DMS153 (cell line): ENCODE measurements around the gene STRIP1.

ENCODE experiments used
- DNase-seq: peaks from one replicate; lab custom pipeline; 2025; lab: John Stamatoyannopoulos, UW

Gene STRIP1

DNA sequence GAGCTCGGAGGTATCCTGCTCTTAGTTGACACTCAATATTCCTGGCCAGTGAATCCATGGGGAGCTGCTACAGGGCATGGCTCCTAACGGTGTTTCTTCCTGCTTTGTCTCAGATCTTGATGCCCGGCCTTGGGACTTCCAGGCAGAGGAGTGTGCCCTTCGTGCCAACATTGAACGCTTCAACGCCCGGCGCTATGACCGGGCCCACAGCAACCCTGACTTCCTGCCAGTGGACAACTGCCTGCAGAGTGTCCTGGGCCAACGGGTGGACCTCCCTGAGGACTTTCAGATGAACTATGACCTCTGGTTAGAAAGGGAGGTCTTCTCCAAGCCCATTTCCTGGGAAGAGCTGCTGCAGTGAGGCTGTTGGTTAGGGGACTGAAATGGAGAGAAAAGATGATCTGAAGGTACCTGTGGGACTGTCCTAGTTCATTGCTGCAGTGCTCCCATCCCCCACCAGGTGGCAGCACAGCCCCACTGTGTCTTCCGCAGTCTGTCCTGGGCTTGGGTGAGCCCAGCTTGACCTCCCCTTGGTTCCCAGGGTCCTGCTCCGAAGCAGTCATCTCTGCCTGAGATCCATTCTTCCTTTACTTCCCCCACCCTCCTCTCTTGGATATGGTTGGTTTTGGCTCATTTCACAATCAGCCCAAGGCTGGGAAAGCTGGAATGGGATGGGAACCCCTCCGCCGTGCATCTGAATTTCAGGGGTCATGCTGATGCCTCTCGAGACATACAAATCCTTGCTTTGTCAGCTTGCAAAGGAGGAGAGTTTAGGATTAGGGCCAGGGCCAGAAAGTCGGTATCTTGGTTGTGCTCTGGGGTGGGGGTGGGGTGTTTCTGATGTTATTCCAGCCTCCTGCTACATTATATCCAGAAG is 19.4 kb downstream of the STRIP1 start:
- DNase-seq = peak; percentile 11

DNA sequence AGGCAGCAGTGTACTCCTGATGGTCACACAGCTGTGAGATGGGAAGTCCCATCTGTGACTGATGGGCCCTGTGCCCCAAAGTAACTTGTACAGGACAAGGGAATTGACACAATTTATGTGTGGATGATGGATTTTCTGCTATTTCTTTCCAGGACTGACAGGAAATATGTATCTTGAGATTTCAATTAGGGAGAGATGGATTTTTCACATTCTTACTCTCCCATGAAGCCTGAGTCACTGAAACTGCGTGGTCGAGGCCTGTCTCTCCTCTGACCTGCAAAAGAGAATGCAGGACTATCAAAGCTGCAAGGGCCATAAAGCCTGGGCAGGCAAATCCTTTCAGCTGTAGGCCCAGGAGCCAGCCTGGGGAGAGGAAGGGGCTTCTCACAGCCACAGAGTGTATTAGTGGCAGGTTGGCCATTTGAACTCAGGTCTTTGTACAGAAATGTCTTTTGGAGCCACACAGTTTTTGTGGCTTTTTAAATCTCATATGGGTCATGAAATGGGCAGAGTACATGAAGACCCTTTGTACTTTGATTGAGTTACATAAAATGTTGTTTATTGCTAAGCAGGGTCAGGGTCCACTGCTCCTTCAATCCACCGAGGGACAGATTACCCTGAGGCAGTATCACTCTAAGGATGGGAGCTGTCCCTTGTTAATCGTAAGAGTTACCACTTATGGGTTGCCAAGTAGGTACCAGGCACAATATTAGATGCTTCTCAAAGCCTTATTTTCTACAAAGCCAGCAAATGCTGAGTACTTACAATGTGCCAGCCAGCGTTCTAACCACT is 21.3 kb downstream of the STRIP1 start:
- DNase-seq = no peak

DNA sequence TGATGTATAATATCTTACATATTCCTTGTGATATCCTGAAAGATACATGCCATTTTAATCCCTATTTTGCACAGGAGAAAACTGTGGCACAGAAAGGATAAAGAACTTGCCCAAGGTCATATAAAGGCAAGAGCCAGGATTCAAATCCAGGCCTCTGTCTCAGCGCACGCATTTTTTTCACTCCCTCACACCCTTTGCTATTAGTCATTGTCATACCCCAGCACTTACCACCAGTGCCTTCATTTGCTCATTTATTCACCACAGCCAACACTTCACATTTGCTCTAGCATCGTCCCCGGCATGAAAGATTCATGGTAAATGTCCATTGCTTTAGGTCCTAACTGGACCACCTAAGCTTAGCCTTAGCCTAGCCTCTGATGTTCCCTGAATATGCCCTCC is 21.9 kb downstream of the STRIP1 start:
- no peak for DNase-seq

DNA sequence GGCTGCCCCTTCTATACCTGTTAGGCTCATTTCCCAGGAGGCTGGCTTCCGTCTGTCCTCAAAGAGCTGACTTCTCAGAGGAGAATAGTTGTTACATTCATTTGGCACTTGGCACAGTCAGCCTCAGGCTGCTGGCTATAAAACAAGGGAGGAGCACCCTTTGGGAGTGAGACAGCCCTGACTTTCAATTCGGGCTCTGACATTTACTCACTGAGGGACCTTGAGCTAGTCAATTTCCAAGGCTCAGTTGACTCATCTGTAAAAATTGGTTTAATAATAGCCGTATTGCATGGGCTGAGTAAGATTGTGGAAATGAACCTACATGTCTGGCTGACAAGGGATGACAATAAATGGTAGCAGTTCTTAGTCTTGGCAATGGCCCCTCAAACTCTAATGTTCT is 22.4 kb downstream of the STRIP1 start:
- no peak for DNase-seq

DNA sequence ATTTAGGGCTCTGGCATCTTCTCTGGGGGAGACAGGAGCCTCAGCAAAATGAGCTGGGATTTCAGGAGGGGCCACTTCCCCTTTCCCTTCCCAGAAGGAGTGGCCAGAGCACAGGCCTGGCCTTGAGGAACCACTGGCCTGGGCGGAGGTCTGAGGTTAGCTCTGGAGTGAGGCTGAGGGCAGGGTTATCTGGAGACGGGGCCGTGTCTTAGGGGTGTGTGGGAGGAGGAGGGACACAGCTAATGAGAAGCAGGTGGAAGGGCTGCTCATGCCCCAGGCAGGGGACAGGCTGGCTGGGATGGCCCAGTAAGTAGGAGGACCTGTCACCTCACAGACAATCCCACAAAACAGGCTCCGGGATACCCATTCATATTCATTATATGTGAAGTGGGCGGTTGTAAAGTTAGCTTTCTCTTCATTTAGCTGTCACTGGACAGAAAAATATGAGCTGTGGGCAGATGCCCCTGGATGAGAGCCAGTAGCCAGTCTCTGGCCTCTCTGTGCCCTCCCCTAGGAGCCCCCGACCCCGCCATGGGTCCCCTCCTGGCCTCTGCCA is 23.6 kb downstream of the STRIP1 start:
- DNase-seq = no peak

DNA sequence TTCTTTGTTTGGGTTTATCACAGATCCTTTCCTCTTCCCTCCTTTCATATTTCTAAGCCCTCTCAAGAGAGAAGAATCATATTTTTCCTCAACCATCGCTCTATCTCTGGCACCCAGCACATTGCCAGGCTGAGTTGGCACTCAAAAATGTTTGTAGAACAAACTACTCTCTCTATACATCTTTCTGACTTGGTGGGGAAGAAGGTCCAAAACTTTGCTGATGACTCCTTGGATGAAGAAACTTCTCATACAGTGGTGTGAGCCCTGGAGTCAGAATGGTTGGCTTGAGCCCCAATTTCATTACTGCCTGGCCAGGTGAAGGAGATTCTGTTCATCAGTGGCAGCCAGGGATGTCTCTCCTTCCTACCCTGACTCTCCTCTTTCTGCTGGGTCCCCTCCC is 24.2 kb downstream of the STRIP1 start:
- no peak for DNase-seq

DNA sequence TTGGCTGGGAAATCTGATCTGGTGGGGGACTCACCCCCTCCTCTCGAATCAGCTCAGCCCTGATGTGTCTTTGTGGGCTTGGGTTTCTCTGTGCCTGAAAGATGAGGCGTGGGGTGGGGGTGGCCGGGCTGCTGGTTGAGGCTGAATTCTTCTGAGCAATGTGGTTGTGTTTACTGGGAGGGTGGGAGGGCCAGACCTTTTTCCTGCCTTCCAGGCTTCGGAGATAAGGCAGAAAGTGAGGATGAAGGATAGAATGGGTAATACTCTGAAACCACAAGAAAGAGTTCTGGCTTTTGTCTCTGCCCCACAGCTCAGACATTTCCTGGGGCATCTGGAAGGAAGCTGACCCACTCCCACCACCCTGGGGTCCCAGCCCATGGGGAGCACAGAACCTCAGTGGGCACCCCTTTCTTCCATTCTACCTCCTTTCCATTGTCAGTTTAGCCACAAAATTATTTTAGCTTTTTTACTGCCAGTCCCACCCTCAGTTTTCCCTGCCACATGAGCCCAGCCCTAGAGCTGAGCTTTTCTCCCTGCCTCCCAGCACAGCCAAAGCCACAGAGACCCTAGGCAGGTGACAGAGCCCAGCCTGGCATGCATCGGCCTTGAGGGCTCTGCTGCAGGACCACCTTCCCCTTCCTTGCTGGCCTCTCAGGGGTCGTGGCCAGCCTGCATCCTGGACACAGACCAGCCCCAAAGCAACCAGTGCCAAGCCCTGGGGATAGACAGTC is 24.9 kb downstream of the STRIP1 start:
- no peak for DNase-seq

DNA sequence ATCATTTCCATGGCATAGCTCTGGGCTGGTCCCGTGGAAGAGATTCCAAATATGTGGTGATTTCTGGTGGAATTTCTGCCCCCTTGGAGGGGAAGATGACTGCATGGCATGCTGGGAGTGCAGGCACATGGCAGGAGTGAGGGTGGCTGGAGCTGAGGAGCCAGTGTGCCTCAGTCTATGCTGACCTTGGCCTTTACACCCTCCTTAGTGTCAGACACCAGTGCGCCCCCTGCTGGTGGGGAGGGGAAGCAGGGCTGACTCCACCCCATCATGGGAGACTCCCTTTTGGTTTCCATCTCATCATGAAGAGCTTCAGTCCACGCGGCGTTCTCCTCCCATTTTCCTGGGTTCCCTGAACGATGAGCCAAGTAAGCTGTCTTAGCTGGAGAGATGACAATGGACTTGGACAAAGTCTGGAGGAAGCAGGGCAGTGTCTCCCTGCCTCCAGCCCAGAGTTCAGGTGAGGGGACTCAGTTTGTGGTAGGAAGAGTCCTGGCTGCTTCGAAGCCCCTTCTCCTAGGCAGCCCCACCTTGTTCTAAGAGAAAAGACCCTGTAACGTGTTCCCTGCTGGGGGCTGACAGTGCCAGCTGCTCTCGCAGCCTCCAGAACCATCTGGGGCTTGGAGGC is 25.7 kb downstream of the STRIP1 start:
- no peak for DNase-seq

DNA sequence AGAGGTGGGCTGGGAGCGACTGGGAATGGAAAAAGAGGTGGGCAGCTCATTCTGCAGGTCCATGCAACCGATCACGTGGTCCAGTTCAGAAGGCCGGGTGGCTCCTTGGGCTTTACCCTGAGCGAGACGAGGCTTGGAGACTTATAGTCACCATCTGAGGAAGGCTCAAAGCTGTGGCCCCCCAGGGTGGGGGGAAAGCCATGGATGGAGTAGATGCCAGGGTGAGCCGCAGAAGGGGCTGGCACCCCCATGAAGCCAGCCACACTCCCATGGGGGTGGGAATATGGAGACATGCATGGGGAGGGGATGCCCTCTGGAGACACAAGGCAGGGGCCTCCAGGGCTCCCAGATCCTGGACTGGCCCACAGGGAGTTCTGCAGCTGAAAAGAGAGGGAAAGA is 26.2 kb downstream of the STRIP1 start:
- DNase-seq = no peak

DNA sequence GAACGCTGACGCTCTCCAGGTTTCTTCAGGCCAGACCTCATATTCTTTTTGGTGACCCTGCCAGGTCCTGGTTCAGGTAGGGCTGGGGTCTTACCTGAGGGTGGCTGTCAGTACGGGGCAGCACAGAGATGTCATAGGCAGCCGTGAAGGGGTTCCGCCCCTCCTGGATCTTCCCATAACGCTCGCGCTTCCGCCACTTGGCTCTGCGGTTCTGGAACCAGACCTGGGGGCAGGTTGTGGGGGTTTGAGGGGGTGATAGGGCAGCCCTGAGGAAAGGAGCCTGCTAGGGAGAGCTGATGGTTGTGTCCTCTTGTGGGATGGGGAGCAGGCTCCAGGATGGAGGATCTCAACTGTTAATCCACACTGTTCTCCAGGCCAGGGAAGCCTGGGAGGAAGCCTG is 26.9 kb downstream of the STRIP1 start:
- no peak for DNase-seq

DNA sequence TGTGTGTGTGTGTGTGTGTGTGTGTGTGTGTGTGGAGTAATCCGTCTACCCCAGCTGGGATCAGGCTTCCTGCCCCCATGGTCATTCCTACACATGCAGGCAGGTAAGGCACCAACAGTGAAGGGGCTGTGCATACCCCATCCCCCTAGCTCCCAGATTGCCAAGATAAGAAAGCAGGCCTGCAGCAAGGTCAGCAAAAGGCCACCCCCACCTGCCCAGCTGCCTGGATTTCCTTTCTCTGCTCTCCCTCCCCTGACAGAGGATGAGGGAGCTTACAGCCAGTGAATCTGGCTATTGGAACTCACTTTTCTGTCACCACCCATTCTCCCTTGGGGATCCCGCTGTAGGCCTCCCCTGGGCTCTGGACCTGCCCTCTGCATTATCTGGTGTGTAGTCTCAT is 28.2 kb downstream of the STRIP1 start:
- no peak for DNase-seq

DNA sequence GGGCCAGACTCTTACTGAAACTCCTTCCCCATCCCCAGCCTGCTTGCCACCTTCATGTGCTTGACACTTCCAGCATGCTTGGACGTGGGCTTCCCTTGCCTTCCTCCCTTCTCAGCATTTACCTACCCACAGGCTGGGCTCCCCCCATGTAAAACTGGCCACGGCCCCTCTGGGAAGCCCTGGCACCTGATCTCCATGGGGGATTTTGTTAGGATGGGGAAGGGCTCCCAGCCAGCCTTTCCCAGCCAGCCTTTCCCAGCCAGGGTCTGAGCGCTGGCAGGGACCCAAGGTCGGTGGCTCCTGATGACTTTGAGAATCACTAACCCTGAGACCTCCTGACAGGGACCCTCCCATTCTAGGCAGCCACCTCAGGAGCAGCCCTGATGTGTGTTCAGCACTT is 29.4 kb downstream of the STRIP1 start:
- DNase-seq = no peak

DNA sequence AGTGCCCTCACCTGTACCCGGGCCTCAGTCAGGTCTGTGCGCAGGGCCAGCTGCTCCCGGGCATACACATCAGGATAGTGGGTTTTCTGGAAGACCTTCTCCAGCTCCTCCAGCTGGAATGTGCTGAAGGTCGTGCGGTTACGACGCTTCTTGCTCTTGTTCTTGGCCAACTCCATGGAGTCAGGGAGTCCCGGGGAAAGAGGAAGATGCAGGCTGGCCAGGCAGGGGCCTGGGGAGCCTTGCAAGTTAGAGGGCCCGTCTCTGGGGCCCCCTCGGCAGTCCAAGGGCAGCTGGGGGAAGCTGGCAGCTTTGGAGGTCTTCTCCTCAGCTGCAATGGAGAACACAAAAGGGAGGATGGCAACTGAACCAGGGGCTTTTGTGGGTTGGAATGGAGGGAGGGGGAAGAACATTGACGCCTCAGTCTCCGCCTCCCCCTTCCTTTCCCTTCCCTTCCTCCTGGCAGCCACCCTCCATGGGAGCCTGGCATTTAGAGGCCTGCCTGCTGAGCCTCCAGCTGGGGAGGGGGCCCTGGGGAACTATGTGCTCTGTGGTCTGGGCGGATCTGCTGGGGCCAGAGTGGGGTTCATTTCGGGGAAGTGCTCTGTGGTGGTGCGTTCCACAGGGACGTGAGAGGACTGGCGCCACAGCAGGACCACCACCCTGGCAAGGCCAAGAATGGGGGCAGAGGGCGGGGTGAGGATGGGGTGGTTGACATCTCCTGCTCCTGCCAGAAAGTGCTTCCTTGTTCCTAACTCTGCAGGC is 30.3 kb downstream of the STRIP1 start:
- no peak for DNase-seq

DNA sequence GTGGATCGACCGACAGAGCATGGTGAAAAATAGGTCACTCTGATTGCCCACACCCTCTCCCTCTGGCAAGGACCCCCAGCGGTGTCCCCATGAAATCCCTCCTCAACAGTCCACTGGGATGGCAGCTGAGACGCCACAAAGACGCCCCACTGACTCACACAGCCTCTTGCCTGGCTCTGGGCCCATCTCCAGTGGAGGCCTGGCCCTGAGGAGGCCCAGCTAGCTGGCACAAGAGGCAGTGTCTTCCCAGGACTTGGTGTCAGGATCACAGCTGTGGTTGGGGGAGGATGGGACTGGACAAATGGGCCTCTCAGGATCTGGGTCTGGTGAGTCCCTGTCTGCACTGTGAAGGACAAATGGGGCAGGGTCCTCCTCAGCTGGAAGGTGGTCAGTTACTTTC is 31.4 kb downstream of the STRIP1 start:
- no peak for DNase-seq

DNA sequence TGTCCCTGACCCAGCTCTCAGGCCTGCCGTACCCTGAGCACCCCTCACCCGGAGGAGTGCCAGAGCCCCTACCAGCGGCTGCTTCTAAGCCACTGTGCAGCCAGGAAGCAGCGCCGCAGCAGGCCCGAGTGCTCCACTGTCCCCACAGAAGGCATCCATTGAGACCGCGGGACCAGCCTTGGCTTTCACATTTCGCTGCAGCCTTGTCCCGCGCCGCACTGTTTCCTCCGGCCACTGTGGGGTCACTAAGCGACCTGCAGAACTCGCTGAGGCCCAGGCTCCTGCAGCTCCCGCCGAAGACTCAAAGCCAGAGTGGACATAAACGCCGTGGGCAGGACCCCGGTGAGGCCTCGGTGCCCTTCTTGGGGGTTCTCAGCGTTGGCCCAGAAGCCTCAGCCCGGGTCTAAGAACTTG is 33.1 kb downstream of the STRIP1 start:
- no peak for DNase-seq

DNA sequence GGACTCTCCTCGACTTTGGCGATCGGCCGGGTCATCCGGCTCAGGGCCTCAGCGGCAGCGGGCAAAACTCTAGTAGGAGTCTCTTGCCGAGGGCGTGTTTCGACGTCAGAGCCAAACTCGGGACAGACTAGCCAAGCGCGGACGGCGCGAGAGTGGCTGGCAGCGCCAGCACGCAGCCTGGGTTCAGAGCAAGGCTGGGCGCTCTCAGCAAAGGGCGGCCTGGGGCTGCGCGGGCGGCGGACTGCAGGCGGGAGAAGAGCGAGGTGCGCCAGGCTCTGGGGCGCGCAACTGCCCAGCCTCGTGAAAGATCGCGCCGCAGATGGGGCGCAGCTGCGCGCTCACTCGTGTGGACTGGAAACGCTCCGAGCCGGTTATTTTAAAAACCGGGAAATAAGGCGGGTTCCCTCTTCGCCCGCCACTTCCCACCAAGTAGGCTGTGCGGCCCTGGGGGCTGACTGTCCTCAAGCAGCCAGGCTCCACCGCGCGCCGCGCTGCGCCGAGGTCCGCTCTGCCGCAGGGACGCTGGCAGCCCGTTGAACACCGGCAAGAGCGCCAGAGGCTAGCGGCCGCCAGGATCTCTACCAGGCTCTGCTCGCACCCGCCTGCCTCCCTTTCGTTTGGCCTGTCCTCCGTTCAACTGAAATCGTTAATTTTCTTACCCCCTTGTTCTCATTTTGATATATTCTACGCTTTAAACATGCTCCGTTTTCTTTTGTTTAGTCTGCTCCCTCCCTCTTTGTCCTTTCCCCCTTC is 33.6 kb downstream of the STRIP1 start:
- no peak for DNase-seq

DNA sequence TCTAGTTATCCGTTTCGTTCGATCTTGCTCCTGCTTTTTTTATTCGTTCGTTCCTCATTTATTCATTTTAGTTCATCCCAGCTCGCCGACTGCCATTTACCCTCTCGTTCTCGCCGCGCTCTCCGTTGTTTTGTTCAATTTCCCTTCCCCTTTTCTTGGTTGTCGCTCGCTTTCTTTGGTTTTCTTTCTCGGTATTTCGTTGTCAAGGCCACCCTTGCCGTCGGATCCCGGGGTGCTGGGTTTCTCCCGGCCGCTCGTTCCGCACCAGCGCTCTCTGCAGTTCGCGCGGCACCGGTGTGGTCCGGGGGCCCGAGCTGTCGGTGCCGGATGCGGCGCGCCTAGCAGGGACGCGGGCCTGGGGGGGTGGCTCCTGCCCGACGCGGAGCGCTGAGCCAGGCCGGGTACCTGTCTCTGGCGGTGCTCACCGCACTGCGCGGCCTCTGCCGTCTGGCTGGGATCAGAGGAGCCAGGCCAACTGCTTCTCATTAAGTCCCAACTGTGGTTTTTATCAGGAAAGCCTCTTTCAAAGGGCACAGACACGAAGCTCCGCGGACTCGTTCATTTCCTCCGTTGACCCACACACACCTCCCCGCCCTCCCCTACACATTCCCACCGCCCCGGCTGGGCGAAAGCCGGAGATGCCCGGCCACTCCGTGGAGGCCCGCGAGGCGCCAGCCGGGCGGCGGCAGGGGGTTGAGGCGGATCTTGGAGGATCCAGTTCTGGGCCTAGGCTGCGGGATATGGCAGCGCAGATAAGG is 34.4 kb downstream of the STRIP1 start:
- DNase-seq = no peak

DNA sequence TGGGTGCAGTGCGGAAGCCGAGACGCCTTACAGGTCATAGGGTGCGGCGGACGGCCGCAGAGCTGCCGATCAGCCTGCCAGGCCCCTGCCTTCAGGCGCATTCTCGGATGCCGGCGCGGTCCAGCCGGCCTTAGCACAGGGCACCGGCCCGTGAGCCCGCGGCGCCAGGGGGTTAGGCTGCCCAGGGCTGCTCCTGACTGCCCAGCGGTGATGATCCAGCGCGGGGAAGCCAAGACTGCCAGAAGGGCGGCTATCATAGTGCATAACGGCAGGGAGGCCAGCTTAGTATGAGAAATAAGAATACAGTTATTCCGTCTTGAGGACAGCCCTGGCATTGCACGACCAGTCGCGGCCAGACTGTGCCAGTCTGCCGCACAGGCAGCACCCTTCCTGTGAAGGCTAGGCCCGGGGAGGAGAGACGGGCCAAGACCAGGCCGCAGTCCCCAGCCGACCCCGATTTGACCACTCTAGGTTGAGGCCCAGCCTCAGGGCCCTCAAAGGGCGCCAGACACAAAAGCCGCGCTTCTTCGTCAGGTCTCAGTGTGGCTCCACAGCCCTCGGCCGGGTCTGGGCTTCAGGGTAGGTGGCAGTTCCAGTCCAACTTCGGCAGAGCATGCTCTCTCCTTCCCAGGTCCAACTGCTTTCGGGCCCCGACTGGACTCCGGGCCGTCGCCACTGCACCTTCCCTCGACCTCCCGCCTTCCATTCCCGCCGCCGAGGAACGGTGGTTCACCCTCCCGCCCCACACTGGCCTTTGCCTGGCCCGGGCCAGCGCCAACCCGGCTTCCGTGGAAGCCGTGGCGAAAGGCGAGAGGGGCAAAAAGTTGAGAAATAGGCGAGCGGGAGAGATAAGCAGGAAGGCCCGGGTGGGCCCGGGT is 35.2 kb downstream of the STRIP1 start:
- DNase-seq = no peak

DNA sequence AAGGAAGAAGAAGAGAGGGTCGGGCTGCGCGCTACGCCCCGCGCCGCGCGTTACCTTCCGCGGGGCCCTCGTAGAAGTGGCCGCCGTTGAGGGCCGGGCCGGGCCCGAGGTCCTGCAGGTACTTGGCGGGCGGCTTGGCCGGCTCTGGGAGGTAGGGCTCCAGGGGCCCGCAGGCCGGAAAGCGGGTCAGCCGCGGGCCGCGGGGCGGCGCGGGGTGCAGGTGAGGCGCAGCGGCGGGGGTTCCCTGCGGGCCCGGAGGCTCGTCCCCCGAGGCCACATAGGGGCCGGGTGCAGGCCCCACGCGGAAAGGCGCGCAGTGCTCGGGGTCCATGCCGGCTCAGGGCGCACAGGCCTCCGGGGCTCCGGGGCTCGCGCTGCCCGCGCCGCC is 35.9 kb downstream of the STRIP1 start:
- DNase-seq = no peak
